ENCODE data around the gene IRX4.

Gene IRX4

GRCh38 chr5:1876660-1877064 is 6.1 kb downstream of the IRX4 start:
- POLR2A ChIA-PET, result interaction anchor here (0.6 kb wide), 1 partner anchor 12 kb away, joined by 3 read pairs; no protein-coding TSS in a partner anchor
- CTCF ChIA-PET, result no interaction called here
- TF ChIP-seq, protein P1, sequence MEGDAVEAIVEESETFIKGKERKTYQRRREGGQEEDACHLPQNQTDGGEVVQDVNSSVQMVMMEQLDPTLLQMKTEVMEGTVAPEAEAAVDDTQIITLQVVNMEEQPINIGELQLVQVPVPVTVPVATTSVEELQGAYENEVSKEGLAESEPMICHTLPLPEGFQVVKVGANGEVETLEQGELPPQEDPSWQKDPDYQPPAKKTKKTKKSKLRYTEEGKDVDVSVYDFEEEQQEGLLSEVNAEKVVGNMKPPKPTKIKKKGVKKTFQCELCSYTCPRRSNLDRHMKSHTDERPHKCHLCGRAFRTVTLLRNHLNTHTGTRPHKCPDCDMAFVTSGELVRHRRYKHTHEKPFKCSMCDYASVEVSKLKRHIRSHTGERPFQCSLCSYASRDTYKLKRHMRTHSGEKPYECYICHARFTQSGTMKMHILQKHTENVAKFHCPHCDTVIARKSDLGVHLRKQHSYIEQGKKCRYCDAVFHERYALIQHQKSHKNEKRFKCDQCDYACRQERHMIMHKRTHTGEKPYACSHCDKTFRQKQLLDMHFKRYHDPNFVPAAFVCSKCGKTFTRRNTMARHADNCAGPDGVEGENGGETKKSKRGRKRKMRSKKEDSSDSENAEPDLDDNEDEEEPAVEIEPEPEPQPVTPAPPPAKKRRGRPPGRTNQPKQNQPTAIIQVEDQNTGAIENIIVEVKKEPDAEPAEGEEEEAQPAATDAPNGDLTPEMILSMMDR (IDR thresholded peaks at IDR 0.05; ENCODE audit: insufficient read depth, low read length, missing control alignments), result no peak
- no peak overlapping the region for H3K4me3 ChIP-seq (ENCODE audit: low read depth, low read length)
- no peak for DNase-seq (ENCODE audit: low read depth, low spot score)

GRCh38 chr5:1875843-1876659 is 6.7 kb downstream of the IRX4 start:
- H3K4me3 ChIP-seq (ENCODE audit: low read depth, low read length), result no peak overlapping the region
- no peak for DNase-seq (ENCODE audit: low read depth, low spot score)
- POLR2A ChIA-PET, result interaction anchor here (0.6 kb wide), 1 partner anchor 12 kb away, joined by 3 read pairs; no protein-coding TSS in a partner anchor
- TF ChIP-seq, protein P1 (IDR thresholded peaks at IDR 0.05; ENCODE audit: insufficient read depth, low read length, missing control alignments), result no peak
- CTCF ChIA-PET, result no interaction called here

DNA sequence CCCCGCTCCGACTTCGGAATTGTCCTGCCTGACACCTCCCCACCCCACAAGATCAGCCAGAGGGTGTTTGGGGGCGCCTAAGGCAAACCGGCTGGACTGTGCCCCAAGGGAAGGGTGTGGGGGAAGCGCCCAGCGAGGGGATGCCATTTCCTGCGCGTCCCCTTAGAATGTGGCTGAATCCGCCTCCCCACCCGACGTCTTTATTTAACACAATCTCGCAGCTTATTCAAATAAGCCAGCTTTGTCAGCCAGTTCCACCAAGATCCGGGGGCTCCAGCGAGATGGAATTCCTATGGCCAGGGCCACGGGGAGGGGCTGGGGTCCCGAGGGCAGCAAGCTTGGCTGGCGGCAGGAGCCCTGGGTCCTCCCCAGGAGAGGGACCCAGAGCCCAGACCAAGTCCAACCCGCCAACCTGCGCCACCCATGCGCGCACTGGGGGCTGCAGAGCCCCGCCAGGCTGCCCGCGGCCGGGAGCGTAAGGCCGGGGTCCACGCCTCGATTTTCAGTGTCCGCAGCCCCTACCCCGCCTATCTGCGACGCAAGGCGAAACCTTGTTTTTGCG is 7.4 kb downstream of the IRX4 start:
- no peak for DNase-seq (ENCODE audit: low read depth, low spot score)
- CTCF ChIA-PET, result no interaction called here
- POLR2A ChIA-PET, result no interaction called here
- TF ChIP-seq, protein P1 (IDR thresholded peaks at IDR 0.05; ENCODE audit: insufficient read depth, low read length, missing control alignments), result no peak
- no peak overlapping the region for H3K4me3 ChIP-seq (ENCODE audit: low read depth, low read length)

DNA sequence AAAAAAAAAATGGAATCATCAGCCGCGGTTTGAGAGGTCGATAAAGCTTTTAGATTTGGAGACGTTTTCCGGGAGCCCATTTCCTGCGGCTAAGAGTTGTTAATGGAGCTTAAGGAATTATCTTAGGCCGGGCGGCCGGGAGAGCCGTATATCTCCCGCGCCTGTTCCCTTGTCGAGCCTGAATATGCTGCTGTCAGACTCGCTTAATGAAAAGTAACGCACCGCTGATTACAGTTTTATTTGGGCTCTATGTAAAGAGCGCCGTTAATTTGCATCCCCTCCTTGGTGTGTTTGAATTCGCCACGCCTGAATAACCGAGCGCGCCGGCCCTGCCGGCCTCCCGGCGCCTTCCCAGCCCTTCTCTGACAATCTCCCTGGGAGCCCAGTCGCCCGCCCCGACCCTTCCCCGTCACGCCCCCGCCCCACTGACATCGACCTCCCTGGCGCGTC is 7.9 kb downstream of the IRX4 start:
- TF ChIP-seq, protein P1 (IDR thresholded peaks at IDR 0.05; ENCODE audit: insufficient read depth, low read length, missing control alignments), result no peak
- ChIA-PET CTCF (no interaction called here), POLR2A (no interaction called here)
- DNase-seq (ENCODE audit: low read depth, low spot score), result no peak
- H3K4me3 ChIP-seq (ENCODE audit: low read depth, low read length), result no peak overlapping the region

GRCh38 chr5:1874348-1874747 is 8.4 kb downstream of the IRX4 start:
- no peak for DNase-seq (ENCODE audit: low read depth, low spot score)
- TF ChIP-seq, protein P1 (IDR thresholded peaks at IDR 0.05; ENCODE audit: insufficient read depth, low read length, missing control alignments), result no peak
- H3K4me3 ChIP-seq (ENCODE audit: low read depth, low read length), result no peak overlapping the region
- CTCF ChIA-PET, result no interaction called here
- POLR2A ChIA-PET, result no interaction called here

DNA sequence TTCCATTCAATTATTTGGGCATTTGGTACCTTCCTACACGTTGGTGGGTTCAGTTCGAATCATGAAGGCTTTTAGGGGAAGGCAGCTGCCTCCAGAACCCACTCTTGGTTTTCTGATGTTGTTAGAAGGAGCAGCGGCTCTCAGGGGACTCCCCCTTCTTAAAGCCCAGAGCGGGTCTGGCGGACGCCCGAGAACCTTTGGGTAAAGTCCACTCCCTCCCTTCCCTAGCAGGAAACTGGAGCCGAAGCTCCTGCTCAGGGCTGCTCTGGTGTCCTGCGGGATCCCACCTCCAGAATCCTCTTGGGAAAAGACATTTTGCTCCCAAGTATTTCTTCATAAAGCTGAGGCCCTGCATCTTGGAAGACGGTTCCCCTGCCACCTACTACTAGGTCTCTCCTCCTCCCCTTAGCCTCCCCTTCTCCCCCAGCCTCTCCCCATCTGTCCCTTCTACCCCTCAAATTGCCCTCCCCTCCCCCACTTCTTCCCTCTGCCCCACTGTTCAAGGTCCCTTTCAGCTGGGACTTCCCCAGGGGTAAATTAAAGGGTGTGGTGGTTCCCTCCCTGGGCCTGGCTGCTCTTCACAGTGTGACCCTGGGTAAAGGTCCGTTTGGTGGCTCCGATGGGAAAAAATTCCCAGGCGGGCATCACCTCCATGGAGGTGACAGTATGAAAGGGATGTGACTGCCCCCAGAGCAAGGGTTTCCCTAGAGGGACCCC is 9.3 kb downstream of the IRX4 start:
- ChIA-PET CTCF (no interaction called here), POLR2A (no interaction called here)
- no peak for DNase-seq (ENCODE audit: low read depth, low spot score)
- no peak overlapping the region for H3K4me3 ChIP-seq (ENCODE audit: low read depth, low read length)
- TF ChIP-seq, protein P1 (IDR thresholded peaks at IDR 0.05; ENCODE audit: insufficient read depth, low read length, missing control alignments), result no peak
